NCI-H524 treated with DMSO at 0.1 percent for 48 hours (cell line): ENCODE results near the gene BABAM2.

Source experiments
- DNase-seq: peaks from one replicate; lab custom pipeline; 2025; lab: John Stamatoyannopoulos, UW

BABAM2 gene

DNA sequence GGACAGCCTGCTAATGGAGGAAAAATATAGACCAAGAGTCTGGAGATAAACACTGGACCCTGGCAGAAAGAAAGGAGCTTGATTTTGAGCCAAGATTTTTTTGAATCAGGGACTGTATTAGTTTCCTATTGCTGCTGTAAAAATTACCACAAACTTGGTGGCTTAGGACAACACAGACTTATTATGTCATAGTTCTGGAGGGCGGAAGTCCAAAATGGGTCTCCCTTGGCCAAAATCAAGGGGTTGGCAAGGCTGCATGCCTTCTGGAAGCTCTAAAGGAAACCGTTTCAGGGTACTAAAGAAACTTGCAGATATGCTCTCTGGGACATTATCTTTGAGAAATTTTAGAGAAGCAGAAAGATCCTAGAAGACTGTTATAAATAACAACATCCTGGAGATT, 140.1 kb downstream of the BABAM2 start:
- no peak for DNase-seq

DNA sequence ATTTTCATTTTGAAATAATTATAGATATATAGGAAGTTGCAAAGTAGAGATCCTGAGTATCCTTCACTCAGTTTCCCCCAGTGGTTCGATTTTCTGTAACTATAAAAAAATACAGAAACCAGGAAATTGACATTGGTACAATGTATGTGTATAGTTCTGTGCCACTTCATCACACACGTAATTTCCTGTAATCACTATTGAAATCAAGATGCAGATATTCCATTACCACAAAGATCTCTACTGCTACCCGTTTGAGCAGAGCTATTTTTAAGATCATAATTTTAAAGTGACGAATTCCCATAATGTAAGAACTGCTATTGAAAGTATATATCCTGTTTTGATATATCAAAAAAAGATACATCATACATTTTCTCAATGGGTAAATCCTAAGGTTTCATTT, 142.3 kb downstream of the BABAM2 start:
- DNase-seq = no peak

DNA sequence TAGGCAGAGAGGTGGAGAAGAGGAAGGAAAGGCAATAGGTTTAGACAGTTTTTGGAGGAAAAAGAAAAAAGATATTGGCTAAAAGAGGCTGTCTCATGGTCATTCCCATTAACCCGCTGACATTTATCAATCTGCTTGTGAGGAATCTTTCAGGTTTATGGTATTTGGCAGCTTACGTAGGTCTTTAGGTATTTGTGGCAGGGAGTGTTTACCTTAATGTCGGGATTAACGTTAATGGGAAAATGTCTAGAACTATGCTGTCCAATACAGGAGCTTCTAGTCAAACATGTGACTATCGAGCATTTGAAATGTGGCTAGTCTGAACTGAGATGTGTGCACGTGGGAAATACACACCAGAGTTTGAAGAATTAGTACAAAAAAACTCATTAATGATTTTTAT, 144.2 kb downstream of the BABAM2 start:
- no peak for DNase-seq

DNA sequence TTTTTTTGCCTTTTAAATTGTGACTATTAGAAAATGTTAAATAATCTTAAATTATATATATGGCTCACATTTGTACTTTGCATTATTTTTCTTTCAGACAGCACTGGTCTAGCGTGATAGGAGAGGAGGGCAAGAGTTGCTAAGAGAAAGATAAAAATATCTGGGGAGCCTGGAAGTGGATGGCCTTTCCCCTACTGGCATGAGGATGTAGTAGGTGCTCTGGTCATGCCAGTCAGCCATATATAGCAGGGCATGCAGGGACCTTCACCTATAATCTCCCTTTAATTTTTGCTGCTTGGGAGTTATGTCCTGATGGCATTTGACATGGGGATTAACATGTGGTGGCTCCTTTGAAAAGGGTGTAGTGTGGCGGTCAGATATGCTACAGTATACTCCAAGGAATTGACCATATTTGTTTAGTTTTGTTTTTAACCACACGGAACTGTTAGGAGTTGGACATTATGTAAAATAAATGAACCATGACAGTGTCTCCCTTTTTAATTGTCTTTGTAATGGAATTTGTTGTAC, 144.7 kb downstream of the BABAM2 start:
- no peak for DNase-seq

DNA sequence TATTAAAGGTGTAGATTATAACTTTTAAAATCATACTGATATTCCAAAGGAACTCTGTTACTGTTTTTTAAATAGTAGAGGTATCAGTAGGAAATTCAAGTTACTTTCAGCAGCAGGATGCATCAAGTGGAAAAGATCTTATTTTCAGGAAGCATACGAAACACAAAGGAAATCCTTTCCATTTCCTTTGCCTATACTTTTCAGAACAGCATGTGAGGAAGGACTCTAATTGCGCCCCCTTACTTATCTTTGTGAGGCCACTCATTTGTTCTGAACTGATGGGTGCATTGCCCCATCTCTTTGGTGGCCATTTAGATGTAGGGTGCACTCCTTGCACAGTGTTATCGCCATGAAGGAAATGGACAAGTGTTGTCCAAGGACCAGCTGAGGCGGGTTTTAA, 145.3 kb downstream of the BABAM2 start:
- DNase-seq = no peak

DNA sequence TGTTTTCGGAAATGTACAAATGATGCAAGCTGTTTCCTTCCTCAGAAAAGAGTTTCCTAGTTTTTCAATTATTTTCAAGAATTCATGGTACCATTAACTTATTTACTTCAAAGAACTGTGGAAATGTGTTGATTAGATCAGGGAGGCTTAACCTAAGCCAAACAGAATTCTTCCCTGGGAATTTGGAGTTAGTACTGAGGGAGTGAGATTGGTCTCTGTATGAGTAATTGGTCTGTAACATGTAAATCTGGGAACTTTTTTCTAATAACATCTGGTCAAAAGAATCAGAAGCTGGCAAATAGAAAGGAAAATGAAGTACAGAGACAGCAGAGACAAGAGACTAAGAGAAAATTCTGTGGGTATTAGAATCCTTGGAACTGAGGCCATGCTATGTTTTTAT, 145.8 kb downstream of the BABAM2 start:
- DNase-seq = no peak

DNA sequence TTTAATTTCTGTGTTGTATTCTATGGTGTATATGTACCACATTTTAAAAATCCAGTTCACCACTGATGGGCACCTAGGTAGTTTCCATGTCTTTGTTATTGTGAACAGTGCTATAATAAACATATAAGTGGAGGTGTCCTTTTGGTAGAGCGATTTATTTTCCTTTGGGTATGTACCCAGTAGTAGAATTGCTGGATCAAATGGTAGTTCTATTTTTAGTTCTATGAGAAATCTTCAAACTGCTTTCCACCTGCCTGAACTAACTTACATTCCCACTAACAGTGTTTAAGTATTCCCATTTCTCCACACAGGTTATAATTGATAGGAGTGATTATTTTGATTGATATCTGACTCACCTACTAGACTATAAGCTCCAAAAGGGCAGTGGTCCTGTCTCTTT, 148.2 kb downstream of the BABAM2 start:
- no peak for DNase-seq

DNA sequence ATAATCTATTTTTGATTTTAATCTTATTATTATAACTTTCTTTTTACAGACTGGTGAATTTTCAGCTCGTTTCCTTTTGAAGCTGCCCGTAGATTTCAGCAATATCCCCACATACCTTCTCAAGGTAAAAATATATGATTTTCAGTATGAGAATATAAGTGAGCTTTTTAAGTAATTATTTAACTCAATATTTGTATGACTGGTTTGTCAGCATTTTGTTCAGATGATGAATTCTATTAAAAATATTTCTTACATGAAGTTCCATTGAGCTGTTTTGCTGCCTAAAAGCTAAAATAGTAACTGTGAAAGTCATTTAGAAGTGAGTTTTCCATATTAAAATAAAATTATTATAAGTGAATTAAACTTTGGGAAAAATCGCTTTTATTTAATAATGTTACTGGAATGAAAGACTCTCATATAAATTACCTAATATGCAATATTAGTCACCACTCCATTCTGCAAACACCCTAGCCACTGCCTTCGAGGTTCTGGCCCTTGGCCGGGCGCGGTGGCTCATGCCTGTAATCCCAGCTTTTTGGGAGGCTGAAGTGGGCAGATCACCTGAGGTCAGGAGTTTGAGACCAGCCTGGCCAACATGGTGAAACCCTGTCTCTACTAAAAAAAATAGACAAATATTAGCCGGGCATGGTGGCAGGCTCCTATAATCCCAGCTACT, 155.3 kb downstream of the BABAM2 start:
- DNase-seq = no peak

DNA sequence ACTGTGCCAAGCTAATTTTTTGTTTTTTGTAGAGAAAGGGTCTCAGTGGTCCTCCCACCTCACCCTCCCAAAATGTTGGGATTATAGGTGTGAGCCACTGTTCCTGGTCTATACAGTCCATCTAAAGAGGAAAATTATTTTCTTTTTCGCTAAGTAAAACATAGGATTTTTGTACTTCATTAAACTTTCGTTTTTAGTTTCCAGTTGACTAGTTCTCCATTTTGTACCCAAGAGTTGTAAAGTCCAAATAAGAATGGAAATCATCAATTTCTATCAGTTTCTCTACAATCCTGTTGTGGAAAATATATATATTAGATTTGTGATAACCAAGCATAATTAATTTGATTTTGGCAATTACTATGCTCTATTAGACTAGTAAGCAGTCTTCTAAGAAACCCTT, 156.4 kb downstream of the BABAM2 start:
- no peak for DNase-seq

DNA sequence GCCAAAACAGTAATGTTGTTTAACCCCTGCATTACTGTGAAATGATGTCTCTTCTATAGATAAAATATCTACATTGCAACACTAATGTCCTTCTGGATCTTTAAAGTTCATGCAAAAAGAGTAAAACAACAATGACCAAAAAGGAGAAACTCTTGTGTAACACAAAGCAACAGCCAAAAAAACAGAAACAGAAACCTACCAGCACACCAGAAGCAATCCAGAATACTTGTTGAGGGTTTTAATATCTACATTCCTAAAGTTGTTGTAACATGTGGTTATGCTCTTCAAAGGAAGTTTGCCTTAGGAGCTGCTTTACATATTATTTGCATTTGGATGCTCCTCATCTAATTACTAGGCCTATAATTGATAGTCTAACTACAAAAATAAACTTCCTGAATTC, 157.2 kb downstream of the BABAM2 start:
- no peak for DNase-seq

DNA sequence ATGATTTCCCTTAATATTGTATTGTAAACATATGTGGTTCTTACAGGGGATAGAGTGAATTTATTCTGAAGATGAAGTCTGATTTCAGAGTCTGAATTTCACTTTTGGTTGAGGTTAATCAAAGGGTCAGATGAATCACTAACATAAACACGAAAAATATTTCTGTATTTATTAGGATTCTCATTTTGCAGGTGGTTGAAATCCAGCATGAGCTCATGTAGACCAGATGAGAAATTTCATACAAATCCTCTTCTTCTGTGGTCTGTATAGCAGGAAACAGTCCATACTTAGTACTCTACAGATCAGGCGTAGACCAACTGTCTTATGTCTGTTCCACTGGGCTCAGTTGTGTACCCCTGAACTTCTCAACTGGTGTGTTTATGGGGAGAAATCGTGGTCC, 157.8 kb downstream of the BABAM2 start:
- DNase-seq = no peak

DNA sequence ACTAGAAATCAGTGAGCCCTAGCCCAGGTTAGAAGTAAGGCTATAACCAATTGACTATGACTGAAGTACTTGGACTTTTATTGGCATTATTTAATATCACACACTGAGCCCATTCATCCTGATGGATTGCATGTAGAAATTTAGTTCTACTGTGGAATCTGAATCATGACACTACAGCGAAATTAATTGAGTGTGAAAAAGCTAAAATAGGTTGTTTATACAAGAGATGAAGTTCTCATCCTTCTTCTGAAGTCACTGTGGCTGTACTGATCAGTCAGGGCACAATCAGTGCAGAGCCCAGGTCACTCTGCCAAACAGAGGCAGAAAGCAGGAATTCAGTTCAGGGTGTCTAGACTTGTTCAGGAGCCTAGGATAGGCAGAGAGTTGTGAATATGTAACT, 158.9 kb downstream of the BABAM2 start:
- no peak for DNase-seq

DNA sequence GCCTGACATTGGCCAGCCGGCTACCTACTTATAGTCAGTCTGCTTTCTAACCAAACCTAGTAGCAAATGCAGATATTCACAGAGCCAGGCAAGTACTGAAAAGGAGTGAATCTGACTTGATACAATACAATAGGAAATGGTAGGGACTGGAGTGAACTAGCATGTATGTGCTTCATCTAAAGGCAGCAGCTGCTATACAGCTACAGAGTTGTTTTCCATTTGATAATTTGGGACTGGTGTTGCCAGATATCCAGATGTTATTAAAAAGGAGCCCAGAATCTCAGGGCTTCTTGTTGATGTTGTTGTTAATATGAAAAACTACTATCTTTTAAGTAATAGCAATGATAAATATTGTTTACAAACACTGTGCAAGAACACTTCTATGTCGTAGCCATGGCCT, 159.4 kb downstream of the BABAM2 start:
- no peak for DNase-seq

DNA sequence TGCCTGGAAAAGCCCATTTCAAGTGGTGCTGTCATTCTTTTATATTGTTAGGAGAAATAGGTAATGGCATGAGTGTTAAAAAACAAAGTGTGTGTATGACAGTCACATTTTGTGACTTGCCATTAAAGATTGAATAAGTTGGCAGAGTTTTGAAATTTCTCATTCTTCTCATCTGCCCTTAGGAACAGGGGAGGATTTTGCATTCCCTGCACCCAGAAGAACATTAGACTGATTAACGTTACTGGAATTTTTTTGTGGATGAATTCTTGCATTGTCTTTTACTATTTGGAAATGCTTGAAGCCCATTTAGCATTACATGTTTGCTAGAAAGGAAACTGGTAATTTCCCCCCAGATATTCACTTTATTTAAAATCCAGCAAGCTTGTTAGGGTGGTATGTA, 162.2 kb downstream of the BABAM2 start:
- no peak for DNase-seq

DNA sequence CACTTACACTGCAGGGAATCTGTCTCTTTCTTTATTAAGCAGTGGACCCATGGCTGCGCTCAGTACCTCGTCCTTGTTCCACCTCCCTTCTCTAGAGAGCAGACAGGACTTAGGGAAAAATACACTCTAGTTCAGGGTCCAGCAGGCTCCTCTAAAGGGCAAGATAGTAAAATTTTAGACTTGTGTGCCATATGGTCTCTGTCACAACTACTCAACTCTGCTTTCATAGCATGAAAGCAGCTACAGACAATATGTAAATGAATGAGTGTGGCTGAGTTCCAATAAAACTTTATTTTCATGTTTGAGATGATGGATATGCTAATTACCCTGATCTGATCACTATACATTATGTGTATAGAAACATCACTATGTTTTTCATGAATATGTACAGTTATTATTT, 163.1 kb downstream of the BABAM2 start:
- DNase-seq = no peak

DNA sequence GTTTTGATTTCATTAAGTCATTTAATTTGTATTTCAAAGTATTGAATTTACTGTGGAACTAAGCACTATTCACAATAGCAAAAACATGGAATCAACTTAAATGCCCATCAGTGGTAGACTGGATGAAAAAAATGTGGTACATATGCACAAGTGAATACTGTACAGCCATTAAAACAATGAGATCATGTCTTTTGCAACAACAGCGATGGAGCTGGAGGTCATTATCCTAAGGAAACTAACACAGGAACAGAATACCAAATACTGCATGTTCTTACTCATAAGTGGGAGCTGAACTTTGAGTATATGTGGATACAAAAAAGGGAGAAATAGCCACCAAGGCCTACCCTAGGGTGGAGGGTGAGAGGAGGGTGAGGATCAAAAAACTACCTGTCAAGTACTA, 164.4 kb downstream of the BABAM2 start:
- no peak for DNase-seq

DNA sequence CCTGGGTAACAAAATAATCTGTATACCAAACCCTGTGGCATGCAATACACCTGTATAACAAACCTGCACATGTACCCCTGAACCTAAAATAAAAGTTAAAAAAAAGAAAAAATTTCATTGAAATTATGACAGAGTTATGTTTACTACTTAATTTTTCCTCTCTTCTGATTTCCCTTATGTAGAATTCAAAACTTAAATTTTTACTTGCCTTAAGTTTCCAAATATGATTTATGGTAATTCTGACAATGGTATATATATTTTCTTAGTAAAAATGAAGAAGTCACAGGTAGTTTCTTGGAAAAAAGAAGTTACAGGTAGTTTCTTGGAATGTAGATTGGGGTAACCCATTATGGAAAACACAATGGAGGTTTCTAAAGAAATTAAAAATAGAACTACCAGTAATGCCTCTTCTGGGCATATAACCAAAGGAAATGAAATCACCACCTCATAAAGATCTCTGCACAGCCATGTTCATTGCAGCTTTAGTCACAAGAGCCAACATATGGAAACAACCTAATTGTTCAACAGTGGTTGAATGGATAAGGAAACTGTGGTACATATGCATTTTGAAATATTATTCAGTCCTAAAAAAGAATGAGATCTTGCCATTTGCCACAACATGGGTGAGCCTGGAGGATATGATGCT, 164.9 kb downstream of the BABAM2 start:
- no peak for DNase-seq

DNA sequence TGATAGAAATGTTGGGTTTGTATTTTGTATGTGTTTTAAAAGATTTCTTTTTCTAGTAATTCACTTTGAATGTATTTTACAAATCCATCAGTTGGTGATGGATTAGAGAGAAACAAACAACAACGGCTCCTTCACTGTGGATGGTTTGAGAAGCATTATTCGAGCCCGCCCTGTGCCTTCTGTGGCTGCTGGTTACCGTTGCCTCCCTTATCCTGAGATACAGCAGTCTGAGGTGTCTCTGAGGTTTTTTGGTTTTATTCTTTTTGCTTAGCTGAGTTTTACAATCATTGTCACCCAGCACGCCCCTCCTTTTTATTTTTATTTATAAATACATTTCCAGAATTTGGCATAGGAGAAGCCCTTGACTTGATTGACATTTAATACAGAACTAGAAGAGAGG, 168.3 kb downstream of the BABAM2 start:
- DNase-seq = no peak

DNA sequence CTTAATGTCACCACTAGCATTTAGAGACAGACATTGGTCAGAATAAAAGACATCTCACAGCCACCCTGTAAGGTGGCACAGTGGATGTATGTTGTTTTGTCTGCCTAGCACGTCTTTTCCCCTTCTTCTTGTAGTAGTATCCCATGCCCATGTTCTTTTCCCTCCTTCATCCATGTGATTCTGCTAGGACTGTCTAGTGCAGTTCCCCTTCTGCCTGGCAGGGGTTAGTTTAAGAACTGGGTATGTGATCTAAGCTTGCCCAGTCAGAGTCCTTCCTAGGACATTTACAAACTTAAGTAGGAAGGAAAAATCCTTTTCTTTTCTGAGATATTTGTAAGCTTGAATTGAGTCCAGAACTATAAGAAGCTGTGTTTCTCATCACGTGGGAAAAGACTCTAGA, 172.3 kb downstream of the BABAM2 start:
- no peak for DNase-seq

DNA sequence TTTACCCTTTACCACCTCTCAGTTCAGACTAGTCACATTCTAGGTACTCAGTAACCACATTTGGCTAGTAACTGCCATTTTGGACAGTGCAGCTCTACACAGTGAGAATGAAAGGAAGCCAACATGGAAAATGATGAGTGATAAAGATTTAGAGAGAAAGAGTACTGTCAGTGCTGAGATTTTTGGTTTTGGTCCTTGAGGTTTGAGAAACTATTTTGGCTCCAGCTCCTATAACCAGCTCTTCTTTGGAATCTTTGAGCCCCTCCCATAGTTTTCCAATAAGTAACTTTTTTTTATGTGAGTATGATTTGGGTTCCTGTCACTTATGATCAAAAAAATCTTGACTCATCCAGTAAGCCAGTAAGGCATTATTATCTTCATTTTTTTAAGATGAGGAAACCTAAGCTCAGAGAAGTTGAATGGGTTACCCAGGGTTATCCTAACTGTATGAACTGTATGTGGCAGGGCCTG, 173.0 kb downstream of the BABAM2 start:
- no peak for DNase-seq

DNA sequence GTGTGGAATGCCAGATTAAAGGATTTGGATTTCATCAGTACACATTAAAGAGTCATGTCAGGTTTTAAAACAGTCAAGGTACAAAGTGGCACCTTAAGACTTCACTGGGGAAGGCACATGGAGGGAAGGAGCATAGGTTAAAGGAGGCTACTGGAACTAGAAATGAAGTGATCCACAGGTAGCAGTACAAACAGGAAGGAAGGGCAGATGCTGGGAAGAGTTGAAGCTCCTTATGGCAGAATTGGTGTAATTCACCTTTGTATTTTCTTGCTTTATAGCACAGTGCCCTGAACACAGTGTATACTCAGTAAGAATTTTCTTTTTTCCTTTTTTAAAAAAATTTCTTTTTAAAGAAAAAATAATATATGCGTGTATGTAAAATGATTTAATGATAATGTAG, 177.1 kb downstream of the BABAM2 start:
- DNase-seq = no peak

DNA sequence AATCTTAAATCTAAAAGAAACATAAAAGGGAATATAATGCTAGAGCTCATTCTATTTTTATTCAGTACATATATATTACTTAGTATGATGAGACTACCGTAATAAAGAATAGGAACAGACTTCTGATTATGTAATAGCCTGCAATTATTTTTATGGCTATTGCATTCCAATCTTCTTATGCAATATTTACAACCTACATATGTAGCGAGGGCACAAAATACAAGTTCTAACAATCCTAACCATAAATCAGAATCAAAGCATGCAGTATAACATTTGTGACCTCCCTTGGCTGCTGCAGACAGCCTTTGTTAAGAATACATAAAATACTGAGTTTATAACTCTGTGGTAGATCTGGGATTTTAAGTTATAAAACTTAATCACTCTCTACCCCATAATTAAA, 177.6 kb downstream of the BABAM2 start:
- no peak for DNase-seq

DNA sequence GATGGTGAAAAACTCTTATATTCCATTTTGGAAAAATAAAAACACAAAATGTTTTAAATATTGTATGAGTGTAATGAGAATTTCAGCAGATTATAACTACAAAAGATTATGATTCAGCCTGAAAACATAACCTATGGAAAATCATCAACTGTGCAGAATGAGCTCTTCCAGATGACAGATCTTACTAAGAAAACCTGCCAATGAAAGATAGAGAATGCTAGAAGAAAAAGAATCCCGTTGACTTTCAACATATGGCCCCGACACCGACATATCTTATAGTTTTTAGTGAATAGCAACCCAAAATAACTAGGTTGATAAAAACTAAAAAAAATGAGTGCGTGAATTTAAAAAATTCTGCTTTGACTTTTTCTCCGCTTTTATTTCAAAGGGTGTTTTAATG, 178.0 kb downstream of the BABAM2 start:
- no peak for DNase-seq

DNA sequence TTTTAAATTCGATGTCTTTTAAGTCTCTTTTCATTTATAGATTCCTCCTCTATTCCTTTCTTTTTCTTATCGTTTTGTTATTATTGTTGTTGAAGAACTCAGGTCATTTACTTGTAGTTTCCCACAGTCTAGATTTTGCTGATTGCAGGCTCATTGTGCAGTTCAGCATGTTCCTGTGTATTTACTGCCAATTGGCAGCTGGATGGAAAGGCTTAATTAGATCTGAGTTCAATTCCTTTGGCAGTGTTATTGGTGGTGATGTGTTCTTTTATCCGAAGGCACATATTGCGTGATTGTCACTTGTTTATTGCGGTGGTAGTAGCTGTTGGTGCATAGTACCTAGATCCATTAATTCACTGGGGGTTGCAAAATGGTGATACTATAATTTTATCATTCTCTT, 180.7 kb downstream of the BABAM2 start:
- DNase-seq = no peak
